Activated CD4-positive, alpha-beta T cell treated with anti-CD3 and anti-CD28 coated beads, Interleukin-2, amount 50 U/mL, for 16 hours (primary cell): ENCODE results near the gene CYP2A6.
"Not testable (repeated sequence)": the region's sequence is repeated elsewhere in the genome, so short reads cannot be mapped to it uniquely, and the experiment has no call there.

Experiments
- DNase-seq: peaks from one replicate; pipeline ENCODE4 v3.0.0-alpha.2; 2020

The CYP2A6 gene

DNA sequence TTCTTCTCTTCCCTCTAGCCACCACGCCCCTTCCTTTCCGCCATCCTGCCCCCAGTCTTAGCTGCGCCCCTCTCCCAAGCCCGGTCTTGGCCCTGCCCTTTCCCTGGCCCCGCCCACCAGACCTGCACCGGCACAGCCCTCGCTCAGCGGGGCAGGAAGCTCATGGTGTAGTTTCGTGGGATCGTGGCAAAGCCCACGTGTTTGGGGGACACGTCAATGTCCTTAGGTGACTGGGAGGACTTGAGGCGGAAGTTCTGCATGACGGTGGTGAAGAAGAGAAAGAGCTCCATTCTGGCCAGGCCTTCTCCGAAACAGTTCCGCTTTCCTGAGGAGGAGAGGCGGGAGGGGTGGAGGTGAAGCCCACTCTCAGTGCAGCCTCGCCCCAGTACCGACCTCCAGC is 6.6 kb downstream of the CYP2A6 start:
- peak; percentile 58 for DNase-seq

DNA sequence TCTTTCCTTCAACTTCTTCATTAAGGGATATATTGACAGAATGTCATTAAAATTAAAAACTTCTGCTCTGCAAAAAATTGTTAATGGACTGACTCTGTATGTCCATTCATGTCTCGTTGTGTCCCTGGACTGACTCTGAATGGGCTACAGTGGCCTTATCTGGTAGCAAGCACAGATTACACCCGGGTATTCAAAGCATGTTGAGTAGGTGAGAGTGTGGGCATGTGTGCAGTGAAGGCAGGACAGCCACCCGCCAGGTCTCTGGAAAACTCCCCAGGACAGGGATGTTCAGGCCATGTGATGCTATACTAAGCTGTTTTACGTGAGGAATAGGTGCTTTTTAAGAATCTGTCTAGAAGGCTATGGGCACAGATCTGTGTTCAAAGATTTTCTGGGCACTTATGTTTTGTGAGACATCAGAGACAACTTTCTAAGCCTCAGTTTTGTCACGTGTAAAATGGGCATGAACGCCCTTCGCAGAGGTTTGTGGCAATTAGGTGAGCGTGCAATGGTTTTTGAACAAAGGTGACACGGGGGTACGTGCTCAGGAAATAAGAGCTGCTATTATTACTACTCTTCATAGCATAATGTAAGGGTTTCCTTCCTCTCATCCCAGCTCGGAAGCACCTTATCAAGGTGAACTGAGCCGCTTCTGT is 7.1 kb downstream of the CYP2A6 start:
- not testable (repeated sequence) for DNase-seq

DNA sequence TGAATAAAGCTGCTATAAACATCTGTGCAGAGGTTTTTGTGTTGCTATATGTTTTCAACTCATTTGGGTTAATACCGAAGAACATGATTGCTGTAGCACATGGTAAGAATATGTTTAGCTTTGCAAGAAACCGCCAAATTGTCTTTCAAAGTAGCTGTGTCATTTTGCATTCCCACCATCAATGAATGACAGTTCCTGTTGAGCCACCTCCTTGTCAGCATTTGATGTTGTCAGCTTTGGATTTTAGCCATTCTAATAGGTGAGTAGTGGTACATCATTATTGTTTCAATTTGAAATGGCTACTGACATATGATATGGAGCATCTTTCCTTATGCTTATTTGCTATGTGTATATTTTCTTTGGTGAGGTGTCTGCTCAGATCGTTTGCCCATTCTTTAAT is 8.2 kb downstream of the CYP2A6 start:
- DNase-seq: not testable (repeated sequence)

DNA sequence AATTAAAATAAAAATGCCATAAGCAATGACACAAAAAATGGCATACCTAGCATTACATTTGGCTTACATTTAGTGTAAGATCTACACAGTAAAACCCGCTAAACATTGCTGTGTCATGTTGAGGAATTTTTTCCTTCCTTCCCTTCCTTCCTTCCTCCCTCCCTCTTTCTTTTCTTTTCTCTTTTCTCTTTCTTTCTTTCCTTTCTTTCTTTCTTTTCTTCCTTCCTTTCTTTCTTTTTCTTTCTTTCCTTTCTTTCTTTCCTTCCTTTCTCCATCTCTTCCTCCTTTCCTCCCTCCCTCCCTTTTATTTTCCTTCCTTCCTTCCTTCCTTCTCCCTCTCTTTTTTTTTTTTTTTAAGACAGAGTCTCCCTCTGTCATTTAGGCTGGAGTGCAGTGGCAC is 11.8 kb downstream of the CYP2A6 start:
- not testable (repeated sequence) for DNase-seq

DNA sequence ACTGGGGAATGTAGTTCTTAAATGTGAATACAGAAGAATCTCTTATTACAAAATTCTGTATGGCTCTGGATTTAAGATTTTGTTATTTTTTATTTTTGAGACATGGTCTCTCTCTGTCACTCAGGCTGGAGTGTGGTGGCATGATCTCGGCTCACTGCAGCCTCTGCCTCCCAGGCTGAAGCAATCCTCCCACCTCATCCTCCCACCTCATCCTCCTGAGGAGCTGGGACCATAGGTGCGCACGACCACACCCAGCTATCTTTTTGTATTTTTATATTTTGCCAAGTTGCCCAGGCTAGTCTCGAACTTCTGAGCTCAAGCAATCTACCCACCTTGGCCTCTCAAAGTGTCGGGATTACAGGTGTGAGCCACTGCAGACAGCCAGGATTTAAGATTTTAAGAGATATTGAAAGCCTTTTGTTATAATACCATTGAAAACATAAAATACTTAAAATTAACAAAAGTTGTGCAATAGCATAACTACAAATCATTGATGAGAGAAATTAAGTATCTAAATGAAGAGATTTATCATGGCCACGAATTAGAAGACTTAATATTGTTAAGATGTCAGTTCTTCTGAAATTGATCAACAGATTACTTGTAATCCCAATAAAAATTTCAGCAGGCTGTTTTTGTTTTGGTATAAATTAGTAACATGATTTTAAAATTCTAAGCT is 13.4 kb downstream of the CYP2A6 start:
- DNase-seq: no peak

DNA sequence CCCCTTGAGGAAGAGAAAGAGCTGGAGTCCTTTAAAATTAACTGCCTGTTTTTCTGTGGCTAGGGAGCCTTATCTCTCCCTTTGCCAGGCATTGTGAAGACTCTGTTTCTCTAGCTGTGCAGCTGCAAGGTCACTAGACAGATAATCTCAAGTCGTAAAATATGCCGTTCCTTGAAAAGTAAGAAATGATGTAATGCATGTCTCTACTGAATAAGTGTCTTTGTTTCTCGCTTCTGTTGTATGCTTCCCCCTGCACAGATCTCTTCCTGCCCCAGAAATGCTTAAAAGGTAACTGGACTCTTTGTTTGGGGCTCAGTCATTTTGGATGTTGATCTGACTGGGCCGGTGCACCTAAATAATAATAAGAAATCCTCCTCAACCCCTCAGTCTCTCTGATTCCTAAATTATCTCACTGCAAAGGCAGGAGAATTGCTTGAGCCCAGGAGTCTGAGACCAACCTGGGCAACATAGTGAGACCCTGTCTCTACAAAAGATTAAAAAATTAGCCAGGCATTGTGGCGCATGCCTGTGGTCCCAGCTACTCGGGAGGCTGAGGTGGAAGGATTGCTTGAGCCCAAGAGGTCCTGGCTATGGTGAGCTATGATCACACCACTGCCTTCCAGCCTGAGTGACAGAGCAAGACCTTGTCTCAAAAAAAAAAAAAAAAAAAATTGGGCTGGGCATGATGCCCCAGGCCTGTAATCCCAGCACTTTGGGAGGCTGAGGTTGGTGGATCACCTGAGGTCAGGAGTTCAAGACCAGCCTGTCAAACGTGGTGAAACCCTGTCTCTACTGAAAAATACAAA is 16.3 kb downstream of the CYP2A6 start:
- not testable (repeated sequence) for DNase-seq

DNA sequence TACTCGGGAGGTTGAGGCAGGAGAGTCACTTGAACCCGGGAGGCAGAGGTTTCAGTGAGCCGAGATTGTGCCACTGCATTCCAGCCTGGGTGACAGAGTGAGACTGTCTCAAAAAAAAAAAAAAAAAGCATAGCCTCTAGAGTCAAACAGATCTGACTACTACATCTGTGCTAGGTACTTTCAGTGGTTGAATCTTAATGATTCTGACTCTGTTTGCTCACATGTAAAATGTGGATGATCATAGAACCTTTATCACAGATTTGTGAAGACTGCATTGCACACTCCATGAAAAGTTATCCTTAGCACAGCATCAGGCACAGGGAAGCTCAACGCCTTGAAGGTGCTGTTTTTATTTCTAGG is 17.8 kb downstream of the CYP2A6 start:
- not testable (repeated sequence) for DNase-seq

DNA sequence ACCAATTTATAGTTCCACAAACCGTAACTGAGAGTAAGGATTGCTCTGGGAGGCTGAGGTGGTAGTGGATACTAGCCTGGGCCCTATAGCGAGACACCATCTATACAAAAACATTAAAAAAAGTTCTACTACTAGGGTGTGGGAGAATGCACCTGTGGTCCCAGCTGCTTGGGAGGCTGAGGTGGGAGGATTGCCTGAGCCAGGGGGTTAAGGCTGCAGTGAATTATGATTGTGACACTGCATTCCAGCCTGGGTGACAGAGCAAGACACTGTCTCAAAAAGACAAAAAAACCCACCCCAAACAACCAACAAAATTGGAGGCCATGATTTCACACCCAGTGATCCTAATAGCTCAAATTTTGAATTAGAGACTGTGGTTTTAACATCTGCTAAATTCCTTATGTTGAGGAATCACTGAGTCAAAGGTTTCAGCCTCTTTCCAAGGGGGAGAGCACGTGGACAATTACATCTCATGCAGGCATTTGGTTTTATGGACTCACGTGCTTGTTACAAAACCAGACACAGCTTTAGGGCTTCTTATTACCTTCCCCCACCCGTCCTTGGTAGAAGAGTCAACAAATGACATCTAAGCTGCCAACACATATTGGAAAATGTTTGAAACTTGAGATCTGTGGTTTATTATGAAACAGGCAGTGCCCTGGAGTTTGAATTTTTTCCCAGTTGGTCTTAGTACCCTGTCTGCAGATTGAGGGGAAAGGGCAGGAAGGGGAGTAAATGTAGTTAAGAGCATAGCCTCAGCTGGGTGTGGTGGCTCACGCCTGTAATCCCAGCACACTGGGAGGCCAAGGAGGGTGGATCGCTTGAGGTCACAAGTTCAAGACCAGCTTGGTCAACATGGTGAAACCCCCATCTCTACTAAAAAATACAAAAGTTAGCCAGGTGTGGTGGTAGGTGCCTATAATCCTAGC is 18.5 kb downstream of the CYP2A6 start:
- no peak for DNase-seq

DNA sequence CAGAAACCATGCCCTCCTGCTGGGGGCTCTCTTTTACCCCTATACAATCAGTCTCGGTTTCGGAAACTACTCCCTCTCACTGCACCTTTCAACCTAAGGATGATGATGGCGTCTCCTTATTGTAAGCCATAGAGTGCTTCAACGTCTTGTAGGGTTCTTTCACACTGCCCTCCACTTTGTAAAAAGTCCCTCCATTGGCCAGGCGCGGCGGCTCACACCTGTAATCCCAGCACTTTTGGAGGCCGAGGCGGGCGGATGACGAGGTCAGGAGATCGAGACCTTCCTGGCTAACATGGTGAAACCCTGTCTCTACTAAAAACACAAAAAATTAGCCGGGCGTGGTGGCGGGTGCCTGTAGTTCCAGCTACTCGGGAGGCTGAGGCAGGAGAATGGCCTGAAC is 19.5 kb downstream of the CYP2A6 start:
- DNase-seq: not testable (repeated sequence)

DNA sequence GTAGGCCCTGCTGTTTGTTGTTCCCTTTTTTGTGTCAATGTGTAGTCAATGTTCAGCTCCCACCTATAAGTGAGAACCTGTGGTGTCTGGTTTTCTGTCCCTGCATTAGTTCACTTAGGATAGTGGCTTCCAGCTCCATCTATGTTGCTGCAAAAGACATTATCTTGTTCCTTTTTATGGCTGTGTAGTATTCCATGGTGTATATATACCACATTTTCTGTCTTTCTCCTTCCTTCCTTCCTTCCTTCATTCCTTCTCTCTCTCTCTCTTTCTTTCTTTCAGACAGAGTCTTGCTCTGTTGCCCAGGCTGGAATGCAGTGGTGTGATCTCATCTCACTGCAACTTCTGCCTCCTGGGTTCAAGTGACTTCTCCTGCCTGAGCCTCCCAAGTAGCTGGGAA is 21.0 kb downstream of the CYP2A6 start:
- no peak for DNase-seq

DNA sequence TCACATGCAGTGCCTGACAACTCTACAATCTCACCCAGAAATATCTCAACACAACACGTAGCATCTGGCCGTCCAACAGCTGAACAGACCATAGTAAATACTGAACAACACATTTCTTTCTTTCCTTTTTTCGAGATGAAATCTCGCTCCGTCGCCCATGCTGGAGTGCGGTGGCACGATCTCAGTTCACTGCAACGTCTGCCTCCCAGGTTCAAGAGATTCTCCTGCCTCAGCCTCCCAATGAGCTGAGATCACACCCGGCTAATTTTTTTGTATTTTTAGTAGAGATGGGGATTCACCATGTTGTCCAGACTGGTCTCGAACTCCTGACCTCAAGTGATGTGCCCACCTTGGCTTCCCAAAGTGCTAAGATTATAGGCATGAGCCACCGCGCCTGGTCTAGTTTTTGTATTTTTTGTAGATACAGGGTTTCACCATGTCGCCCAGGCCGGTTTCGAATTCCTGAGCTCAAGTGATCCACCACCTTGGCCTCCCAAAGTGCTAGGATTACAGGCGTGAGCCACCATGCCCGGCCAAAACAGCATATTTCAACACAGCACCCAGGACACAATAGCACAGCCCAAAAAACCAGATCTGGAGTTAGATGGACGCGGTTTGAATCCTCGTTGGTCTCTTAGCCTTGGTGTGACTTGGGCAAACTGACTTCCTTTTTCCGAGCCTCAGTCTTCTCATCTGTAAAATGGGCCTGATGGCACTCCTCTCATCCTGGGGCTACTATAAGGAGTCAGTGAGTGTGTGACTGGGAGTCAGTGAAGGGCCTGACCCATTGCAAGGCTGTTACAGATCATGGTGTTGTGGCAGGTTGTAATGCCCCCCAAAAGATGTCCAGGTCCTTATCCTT is 22.6 kb downstream of the CYP2A6 start:
- DNase-seq: no peak

DNA sequence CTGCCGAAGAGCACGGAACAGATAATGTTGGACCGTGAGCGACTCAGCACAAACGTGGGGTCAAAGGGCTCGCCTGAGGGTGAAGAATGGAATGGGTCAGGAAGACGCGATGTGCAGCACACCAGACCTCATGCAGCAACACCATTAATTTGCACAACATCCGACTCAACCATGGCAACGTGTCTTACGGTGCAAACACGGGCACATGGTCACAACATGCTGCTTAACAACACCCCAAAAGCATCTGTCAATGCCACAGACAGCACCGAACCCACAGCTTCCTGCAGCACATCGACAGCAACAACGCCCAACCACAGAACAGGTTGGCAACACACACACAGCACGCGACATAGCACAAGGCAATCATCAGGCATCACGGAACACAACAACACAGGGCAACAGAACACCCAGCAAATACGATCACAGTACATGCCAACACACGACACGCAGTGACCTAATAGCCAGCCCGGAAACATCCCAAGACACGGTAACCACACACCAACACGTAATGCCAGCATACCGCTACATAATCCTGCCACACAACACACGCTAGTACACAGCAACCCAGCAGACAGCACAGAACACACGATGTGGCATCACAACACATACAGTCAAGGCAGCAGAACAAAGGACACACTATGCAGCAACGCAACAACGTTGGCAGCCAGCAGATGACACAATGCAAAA is 23.4 kb downstream of the CYP2A6 start:
- DNase-seq: not testable (repeated sequence)

DNA sequence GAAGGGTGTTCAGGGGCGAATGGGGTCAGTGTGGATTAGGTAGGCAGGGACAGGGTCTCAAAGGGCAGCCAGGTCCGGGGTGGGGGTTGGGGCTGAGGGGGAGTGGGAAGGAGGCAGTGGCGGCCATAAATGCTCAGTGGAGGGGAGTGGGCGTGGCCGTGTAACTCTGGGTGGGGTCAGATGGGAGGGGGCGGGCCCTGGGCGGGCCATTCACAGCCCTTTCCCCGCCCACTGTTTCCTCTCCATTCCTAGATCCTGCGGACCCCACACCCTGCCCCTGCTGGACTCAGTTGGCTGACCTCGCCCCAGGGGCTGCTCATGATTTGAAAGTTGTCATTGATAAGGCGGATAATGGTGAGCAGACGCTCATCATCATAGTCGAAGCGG is 23.9 kb downstream of the CYP2A6 start:
- DNase-seq: not testable (repeated sequence)

DNA sequence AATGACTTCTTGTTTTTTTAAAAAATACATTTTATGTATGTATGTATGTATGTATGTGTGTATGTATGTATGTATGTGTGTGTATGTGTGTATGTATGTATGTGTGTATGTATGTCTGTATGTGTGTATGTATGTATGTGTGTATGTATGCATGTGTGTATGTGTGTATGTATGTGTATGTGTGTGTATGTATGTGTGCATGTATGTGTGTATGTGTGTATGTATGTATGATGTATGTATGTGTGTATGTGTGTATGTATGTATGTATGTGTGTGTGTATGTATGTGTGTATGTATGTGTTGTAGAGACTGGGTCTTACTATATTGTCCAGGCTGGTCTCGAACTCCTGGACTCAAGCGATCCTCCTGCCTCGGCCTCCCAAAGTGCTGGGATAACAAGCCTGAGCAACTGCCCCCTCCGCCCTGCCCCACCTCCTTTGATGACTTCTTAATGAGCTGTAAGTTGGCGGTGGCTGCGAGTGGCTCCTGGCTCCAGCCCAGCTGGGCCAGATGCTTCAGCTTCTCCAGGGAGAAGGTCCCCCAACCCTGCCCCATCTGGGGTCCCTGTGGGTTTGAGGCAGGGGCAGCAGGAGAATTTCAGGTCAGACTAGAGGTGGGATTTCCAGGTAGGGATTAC is 24.7 kb downstream of the CYP2A6 start:
- not testable (repeated sequence) for DNase-seq

DNA sequence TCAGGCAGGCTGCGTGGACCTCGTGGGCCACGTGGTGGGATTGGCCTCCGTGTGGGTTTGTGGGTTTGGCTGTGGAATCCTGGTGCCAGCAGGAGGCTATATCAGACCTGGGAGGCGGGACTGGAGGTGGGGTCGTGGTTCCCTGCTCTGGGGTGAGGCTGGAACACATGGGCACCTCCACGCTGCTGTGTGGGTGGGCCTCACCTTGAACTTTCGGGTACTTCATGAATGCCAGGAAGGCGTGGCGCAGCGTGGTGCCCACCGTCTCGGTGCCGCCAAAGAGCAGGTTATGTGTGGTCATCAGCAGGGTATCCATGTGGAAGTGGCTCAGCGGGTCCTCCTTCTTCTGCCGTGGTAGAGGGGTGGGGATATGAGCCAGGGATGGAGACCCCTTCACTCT is 25.3 kb downstream of the CYP2A6 start:
- DNase-seq: not testable (repeated sequence)

DNA sequence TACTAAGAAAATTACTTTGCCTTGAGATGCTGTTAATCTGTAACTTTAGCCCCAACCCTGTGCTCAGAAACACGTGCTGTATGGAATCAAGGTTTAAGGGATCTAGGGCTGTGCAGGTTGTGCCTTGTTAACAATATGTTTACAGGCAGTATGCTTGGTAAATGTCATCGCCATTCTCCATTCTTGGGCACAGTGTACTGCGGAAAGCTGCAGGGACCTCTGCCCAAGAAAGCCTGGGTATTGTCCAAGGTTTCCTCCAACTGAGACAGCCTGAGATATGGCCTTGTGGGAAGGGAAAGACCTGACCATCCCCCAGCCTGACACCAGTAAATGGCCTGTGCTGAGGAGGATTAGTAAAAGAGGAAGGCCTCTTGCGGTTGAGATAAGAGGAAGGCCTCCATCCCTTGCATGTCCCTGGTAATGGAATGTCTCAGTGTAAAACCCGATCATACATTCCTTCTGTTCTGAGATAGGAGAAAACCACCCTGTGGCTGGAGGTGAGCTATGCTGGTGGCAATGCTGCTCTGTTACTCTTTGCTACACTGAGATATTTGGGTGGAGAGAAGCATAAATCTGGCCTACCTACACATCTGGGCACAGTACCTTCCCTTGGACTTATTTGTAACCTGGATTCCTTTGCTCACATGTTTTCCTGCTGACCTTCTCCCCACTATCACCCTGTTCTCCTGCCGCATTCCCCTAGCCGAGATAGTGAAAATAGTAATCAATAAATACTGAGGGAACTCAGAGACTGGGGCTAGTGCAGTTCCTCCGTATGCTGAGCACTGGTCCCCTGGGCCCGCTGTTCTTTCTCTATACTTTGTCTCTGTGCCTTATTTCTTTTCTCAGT is 27.3 kb downstream of the CYP2A6 start:
- DNase-seq: not testable (repeated sequence)

DNA sequence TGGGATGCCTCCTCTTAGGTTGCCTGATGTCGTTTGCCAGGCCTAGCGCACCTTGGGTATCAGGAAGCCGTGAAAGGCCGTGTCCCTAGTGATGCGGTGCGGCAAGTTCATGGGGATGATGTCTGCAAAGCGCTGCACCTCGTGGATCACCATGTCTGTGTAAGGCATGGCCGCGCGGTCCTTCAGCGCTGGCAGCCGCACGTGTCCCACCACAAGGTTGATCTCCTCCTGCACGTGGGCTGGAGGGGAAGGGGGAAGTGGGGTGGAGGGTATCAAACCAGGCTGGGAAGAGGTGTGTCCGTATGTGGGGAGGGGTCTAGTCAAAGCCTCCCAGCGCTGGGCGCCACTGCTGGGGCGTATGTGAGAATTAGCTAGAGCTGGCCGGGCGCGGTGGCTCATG is 28.1 kb downstream of the CYP2A6 start:
- DNase-seq: no peak

DNA sequence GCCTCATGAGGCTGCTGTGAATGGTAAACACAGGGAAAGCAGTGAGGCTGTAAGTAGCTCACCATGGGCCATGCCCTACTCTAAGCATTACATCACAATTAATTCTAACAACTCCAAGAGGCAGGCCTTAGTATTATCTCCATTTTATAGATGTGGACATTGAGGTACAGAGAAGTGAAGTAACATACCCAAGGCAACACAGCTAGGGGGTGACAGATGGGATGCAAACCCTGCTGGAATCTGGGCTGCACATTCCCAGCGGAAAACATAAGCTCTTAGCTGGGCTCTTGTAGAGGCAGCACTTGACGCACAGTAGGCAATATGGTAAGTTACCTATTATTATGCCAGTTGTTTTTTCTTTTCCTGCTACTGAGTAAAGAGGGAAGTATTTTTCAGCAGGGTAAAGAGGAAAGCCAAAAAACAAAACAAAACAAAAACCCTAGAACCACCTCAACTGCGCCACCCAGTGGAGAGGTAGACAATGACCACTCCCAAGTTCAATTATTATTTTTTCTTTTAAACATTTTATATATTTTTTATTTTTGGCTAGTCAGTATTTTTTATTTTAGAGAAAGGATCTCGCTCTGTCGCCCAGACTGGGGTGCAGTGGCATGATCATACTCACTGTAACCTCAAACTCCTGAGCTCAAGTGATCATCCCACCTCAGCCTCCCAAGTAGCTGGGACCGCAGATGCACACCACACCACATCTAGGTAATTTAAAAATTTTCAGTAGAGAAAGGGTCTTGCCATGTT is 30.6 kb downstream of the CYP2A6 start:
- DNase-seq: peak; percentile 53
